ENCODE measurements around the gene UGP2. TPM values are rescaled to one million over a fixed set of nuclear protein-coding genes. Genes with fewer than 3 reads are reported as not detected.

The UGP2 gene
- total and polyA plus RNA-seq, 2 of the 4 experiments (the other 2 are of a cell fraction): 45.0 to 58.8 TPM

DNA sequence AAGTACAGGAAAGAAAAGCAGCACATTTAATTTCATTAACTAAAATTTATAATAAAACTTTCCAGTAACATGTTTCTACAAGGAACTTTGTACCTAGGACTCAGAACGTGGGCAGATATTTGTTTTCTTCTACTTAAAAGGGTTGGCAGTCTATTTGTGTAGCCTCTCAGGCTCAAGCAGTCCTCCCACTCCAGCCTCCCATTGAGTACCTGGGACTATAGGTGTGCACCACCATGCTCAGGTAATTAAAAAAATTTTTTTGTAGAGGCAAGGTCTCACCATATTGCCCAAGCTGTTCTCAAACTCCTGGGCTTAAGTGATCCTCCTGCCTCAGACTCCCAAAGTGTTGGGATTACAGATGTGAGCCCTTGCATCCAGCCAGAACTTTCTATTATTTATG, 36.8 kb downstream of the UGP2 start:
- Histone ChIP-seq H3K9me1 (ENCODE audit: insufficient read depth, low read length) (peaks cover 3% of the 10 kb centered on the region), H3K23ac (ENCODE audit: low read depth, low read length) (no peak overlapping the region), H2BK20ac (ENCODE audit: low read depth, low read length) (no peak overlapping the region), H2AK5ac (ENCODE audit: low read depth, low read length) (no peak overlapping the region), H2AFZ (replicated peaks; ENCODE audit: low read length, poor library complexity) (no peak overlapping the region), H4K8ac (ENCODE audit: low read depth in 2 of 2, low read length in 2 of 2) (no peak overlapping the region), H2AK9ac (replicated peaks; ENCODE audit: low read depth, low read length, poor library complexity) (no peak overlapping the region), H2BK120ac (ENCODE audit: low read depth, low read length) (no peak overlapping the region), H4K20me1 (ENCODE audit: insufficient read depth, low read length) (no peaks in the 10 kb centered on the region; the same call in 1 of the 2 replicates), H3K18ac (ENCODE audit: low read depth, low read length) (no peak overlapping the region), H2BK5ac (ENCODE audit: low read depth, low read length, poor library complexity, severe bottlenecking) (no peak overlapping the region), H3K4me2 (ENCODE audit: low read depth, low read length) (no peak overlapping the region), H3K27me3 (ENCODE audit: control insufficient read depth, insufficient read depth, low read length) (no peaks in the 10 kb centered on the region), H3K79me1 (ENCODE audit: low read depth in 1 of 2, low read length in 2 of 2) (peaks cover 39 to 53% of the 10 kb centered on the region in 2 experiments), H3K4me3 (ENCODE audit: insufficient read depth, low read depth, low read length) (no peak overlapping the region), H4K91ac (ENCODE audit: insufficient read depth, low read depth, low read length) (no peak overlapping the region), H3K36me3 (ENCODE audit: control insufficient read depth, insufficient read depth, low read length) (peaks cover 20% of the 10 kb centered on the region), H3K4me1 (ENCODE audit: control insufficient read depth, insufficient read depth, low read length) (no peaks in the 10 kb centered on the region), H4K5ac (ENCODE audit: low read depth, low read length) (no peak overlapping the region), H3K56ac (ENCODE audit: extremely low read depth, insufficient read depth, low read length) (no peak overlapping the region), H3K9ac (ENCODE audit: low read depth, low read length) (no peak overlapping the region), H3K27ac (ENCODE audit: insufficient read depth, low read length) (no peak overlapping the region), H3K14ac (replicated peaks; ENCODE audit: low read depth, low read length) (no peak overlapping the region), H3K9me3 (ENCODE audit: control insufficient read depth, insufficient read depth, low read length) (no peaks in the 10 kb centered on the region), H2BK15ac (ENCODE audit: low read depth, low read length) (no peak overlapping the region), H3K4ac (ENCODE audit: low read depth, low read length) (no peak overlapping the region)
- CTCF ChIA-PET: interaction anchor here (0.8 kb wide), 1 partner anchor 224 kb away, joined by 3 read pairs; no protein-coding TSS in a partner anchor
- in situ Hi-C loops (cut with MboI; ENCODE audit: low sequenced_read_pairs): no loop called here
- intact Hi-C loops (cut with micrococcal nuclease): no loop called here
- no CpG with 5 or more reads among the region's 1 CpG for WGBS, 2 experiments (ENCODE audit: extremely low coverage in 2 of 2, insufficient read length in 1 of 2)
- TF ChIP-seq SMC3 (IDR thresholded peaks at IDR 0.05; ENCODE audit: low read depth, low read length): no peak
- TF ChIP-seq, protein P1, sequence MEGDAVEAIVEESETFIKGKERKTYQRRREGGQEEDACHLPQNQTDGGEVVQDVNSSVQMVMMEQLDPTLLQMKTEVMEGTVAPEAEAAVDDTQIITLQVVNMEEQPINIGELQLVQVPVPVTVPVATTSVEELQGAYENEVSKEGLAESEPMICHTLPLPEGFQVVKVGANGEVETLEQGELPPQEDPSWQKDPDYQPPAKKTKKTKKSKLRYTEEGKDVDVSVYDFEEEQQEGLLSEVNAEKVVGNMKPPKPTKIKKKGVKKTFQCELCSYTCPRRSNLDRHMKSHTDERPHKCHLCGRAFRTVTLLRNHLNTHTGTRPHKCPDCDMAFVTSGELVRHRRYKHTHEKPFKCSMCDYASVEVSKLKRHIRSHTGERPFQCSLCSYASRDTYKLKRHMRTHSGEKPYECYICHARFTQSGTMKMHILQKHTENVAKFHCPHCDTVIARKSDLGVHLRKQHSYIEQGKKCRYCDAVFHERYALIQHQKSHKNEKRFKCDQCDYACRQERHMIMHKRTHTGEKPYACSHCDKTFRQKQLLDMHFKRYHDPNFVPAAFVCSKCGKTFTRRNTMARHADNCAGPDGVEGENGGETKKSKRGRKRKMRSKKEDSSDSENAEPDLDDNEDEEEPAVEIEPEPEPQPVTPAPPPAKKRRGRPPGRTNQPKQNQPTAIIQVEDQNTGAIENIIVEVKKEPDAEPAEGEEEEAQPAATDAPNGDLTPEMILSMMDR (conservative IDR thresholded peaks at IDR 0.05; ENCODE audit: low read depth, low read length): no peak
- TF ChIP-seq, protein P2, sequence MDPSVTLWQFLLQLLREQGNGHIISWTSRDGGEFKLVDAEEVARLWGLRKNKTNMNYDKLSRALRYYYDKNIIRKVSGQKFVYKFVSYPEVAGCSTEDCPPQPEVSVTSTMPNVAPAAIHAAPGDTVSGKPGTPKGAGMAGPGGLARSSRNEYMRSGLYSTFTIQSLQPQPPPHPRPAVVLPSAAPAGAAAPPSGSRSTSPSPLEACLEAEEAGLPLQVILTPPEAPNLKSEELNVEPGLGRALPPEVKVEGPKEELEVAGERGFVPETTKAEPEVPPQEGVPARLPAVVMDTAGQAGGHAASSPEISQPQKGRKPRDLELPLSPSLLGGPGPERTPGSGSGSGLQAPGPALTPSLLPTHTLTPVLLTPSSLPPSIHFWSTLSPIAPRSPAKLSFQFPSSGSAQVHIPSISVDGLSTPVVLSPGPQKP (IDR thresholded peaks at IDR 0.05; ENCODE audit: borderline replicate concordance, low read depth, low read length): no peak
- no peak for TF ChIP-seq FOS (IDR thresholded peaks at IDR 0.05; ENCODE audit: low read depth, low read length)
- dilution Hi-C loops (cut with HindIII; ENCODE audit: low sequenced_read_pairs, unreplicated experiment): no loop called here
- ATAC-seq (ENCODE audit: low read depth): no peak
- POLR2A ChIA-PET (ENCODE audit: unreplicated experiment): no interaction called here
- no peak for DNase-seq
- BruUV-seq (replicated peaks): no TSS peak
